Esophagus squamous epithelium (tissue), 4 donors: Measurements from ENCODE around the gene DHX32.

Source experiments
- POLR2A ChIP-seq, 4 donors: fragments of 450-650 bp; IDR thresholded peaks; one replicate each; pipeline ENCODE4 v1.6.1; 2017; ENCODE audit warnings: antibody characterized with exemption in 4 of 4, mild to moderate bottlenecking in 4 of 4, moderate library complexity in 3 of 4
- TF ChIP-seq, protein P1 (sequence below), 6 experiments: fragments of 450-650 bp in 4 of 6; fragments of 200-600 bp in 2 of 6; sonication (generic) in 2 of 6; IDR thresholded peaks; one replicate each; pipeline ENCODE4 v1.5.1; 2016 to 2019; ENCODE audit warnings: antibody characterized with exemption in 6 of 6, mild to moderate bottlenecking in 4 of 6, moderate library complexity in 4 of 6

DNA sequence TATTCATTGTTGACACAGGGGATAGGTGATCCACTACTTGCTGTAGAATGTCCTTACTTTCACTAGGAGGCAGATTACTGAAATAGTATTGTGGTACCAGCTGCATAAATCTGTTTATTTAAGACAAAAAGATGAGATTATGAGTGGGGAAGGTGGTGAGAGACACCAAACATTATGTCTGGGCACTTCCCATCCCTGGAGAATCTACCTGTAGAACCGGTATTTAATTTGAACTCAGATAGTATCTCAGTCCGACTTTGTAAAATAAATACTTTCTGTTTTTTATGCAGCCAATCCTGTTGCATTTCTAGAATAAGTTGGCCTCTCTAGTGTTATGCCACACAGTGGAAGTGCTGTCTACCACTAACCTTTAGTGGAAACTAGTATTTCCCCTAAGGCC, 44.3 kb downstream of the DHX32 start:
- TF ChIP-seq, protein P1, sequence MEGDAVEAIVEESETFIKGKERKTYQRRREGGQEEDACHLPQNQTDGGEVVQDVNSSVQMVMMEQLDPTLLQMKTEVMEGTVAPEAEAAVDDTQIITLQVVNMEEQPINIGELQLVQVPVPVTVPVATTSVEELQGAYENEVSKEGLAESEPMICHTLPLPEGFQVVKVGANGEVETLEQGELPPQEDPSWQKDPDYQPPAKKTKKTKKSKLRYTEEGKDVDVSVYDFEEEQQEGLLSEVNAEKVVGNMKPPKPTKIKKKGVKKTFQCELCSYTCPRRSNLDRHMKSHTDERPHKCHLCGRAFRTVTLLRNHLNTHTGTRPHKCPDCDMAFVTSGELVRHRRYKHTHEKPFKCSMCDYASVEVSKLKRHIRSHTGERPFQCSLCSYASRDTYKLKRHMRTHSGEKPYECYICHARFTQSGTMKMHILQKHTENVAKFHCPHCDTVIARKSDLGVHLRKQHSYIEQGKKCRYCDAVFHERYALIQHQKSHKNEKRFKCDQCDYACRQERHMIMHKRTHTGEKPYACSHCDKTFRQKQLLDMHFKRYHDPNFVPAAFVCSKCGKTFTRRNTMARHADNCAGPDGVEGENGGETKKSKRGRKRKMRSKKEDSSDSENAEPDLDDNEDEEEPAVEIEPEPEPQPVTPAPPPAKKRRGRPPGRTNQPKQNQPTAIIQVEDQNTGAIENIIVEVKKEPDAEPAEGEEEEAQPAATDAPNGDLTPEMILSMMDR (IDR thresholded peaks at IDR 0.05): no peak
- no peak for TF ChIP-seq POLR2A (IDR thresholded peaks at IDR 0.05)
